Left lobe of liver (tissue), 2 donors: ENCODE measurements around the gene SPATS2L. TPM values are rescaled to one million over a fixed set of nuclear protein-coding genes. Genes with fewer than 3 reads are reported as not detected.

Experiments used
- ATAC-seq: fragments of 200-7000 bp; cut with Tn5 transposase; one replicate; pipeline ENCODE4 v1.9.1; 2020; ENCODE audit warnings: mild to moderate bottlenecking, moderate library complexity
- DNase-seq: peaks from one replicate; pipeline ENCODE4 v3.0.0-alpha.2; 2020; ENCODE audit warnings: low spot score
- total RNA-seq: library from RNA; stranded (reverse); gene quantifications from one replicate; pipeline ENCODE4 v1.2.1, GENCODE V29; 2021
- donor health status: DM: no; HTN: no; CAD: no; lungs with moderate emphysema.
- donor health status: DM: no; HTN: yes; CAD: no.

SPATS2L gene
- total RNA-seq, 1 donor from 2014 or later = 66.8 TPM

DNA sequence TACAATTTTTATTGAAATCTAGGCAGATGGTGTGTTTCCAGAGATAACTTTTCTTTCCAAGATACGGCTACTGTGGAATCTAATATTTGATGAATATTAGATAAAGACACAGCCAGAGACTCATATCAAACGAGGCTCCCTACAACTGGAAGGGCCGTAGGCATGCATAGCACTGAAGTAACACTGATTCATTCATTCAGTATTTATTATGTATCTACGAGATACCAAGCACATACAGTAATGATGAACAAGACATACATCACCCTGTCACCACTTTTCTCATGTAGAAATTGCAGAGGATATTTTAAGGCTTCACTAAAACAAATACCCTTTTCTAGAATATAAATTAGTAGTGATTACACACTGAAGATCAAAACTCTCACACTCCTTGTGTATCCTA, 128.9 kb downstream of the SPATS2L start:
- no peak for ATAC-seq
- DNase-seq = no peak

DNA sequence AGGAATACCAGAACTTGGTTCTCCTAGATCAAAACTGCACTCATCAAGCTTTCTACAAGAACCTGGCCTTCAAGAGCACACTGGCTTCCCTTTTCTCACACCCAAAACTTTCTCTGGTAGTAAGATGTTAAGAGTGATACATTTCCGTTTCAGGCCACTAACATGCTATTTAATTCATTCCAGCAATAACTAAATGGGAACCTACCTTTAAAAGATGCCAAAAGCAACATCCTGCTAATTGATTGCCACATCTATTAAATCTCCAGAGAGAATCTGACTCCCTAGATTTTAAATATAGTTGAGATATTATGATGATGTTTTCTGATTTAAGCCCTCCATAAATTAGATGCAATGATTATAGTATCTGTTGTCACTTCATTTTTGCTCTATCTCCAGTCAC, 131.8 kb downstream of the SPATS2L start:
- no peak for DNase-seq
- no peak for ATAC-seq

DNA sequence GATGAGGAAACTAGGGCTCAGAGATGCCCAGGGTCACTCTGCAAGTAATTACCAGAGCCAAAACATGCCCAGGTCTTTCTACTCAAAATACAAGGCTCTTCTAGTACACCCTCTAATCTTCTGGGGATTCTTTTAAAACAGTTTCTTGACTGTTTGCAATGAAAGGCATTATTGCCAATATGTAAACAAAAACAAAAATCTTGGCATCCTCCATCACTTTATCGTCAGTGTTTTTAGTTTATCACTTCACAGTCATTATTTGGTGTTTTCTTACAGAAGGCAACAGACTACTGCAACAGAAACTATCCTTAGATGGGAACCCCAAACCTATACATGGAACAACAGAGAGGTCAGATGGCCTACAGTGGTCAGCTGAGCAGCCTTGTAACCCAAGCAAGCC, 132.4 kb downstream of the SPATS2L start:
- no peak for ATAC-seq
- DNase-seq = no peak

DNA sequence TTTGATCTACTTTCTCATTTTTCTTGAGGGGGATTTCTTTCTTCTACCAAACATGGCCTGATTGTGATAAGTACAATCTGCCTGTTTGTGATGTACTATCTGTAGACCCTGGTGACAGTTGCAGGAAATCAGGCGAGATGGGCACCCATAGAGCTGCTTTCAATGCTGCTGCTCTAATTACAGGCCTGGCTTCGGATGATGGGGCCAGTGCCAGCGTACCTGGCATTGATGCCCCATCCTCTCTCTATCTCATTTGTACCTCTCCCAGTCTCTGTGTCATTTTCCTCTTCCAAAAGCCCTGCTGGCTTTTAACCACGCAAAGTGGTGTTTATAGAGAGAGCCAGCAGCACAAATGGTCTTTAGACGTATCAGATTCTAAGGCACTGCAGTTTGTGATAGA, 133.5 kb downstream of the SPATS2L start:
- no peak for DNase-seq
- no peak for ATAC-seq

DNA sequence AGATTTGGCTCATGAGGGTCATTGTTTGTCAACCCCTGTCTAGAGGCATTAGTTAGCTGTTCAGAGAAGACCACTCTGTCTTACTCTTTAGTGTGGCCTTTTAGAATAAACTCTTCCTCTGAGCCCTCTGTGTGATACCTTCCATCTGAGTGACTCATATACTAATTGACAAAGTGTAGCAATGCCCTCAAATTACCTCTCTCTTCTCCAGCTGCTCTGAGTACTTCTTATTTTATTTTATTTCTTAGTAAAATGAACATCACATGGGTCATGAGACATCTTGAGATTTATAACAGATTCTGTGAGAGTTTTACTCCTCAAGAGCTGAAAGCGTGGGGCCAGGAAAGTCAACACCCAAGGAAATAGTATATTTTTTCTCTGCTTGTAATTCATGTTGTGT, 136.0 kb downstream of the SPATS2L start:
- ATAC-seq = no peak
- no peak for DNase-seq

DNA sequence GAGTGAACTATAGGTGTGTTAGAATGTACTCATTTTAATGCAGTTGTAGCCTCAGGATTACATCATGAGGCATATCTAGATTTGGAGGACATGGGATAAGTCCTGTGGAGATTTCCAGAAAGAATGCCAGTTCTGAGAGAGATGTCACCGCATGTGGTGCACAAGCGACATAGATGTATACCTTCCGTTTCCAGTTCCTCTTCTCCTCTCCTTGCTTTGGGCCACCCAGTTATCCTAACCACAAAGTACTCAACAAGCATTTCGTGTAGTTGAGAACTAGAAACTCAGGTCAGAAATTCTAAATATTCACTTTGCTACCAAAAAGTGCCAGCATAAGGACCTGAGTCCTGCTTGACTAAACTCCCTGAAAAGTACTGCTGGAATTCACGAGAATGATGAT, 136.9 kb downstream of the SPATS2L start:
- DNase-seq (no peak), ATAC-seq (no peak)

DNA sequence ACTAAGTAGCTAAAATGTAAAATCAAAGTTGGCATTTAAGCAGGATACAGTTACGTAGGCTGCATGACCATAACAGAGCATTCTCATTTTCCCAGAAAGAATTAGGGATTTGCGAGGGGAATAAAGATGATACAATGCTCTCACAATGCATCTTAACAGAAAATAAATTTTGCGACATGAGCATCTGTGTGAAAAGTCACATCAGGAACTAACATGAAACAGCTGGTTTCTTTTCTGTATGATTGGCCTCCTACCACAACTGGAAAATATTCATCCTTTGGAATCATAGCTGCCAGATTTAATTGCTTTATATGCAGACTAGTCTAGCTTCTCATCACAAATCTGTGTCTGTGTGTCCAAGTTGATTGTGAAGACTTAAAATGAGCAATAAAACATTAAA, 137.4 kb downstream of the SPATS2L start:
- DNase-seq (no peak), ATAC-seq (no peak)

DNA sequence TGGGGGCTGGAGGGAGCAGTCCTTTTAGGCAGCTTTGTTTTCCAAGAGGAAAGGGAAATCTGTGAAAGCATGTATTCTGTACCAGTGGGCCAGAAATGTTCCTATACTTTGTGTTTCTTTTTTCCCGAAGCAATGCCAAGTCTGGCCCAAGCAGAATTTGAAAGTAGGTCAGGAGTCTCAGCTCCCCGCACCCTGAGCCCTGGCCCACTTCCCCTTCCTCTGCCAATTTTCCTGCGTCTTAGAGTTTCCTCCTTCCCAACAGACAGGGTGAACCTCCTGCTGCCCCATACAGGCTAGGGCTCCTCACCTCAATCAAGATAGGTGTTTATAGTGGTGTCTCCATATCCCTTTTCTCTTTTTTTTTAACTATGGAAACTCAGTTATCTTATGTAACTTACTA, 138.0 kb downstream of the SPATS2L start:
- ATAC-seq (peak; percentile 34), DNase-seq (no peak)

DNA sequence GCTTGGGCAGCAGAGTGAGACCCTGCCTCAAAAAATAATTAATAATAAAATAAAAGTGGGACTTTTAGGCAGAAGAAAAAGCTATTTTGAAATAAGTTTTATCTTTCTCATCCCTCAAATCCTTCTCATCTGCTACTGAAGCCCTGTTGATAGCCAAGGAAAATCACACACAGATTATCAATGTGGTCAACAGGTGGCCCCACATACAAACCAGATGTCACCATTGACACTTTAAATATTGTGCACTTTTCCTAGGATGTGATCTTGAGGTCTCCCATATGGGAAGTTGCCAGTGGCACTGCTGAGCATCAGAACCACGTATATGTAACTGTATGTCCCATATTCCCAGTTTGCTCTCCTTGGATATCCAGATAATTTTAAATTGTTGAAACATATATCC, 138.8 kb downstream of the SPATS2L start:
- DNase-seq = no peak

DNA sequence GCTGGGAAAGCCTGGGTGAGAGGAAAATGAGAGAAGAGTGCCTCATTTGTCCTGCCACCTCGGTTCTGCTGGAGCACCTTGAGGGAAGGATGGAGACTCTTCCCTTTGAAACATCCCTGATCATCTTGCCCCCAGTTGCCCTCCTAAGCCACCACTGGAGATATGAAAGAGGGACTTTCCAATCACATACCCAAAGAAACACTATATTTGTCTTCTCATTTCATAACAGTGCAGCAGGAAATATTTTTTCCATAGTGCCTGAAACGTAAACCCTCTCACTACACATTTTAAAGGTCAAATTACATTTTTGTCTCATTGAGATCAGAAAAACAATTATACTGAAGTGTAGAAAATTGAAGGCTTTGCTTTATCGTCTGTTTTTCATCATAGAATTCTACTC, 140.1 kb downstream of the SPATS2L start:
- ATAC-seq = no peak
- no peak for DNase-seq

More for the DNA sequence above, 138.8 kb downstream of the SPATS2L start:
- ATAC-seq = no peak

DNA sequence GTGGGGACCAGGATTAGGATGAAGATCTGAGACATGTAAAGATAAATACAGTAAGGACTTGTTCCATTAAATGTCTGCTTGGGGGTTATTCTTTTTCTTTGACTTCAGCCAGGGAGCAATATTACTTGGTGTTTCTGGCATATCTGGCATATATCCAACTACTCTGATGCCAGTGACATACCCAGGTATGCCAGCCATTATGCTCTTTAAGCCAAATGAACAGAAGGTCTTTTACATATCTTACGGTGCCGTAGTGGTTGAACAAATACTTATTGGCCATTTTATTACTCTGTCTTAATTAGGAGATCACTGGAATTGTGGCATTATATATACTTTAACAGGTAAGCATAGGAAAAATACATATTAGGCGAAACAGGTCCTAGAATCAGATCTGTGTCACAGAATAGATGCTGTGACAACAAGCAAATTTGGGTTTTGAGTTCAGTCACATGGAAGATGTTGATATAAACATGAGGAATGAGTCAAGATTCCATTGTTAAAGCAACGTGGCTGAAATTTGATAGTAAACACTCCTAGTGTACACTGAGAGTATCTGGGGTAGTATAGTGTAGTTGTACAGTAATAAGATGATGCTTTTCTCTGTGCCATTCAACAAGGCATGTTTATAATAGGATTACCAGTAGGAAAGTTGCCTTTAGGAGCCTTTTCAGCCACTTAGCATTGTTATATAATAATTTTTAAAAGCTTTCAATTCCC, 140.8 kb downstream of the SPATS2L start:
- ATAC-seq (no peak), DNase-seq (no peak)

DNA sequence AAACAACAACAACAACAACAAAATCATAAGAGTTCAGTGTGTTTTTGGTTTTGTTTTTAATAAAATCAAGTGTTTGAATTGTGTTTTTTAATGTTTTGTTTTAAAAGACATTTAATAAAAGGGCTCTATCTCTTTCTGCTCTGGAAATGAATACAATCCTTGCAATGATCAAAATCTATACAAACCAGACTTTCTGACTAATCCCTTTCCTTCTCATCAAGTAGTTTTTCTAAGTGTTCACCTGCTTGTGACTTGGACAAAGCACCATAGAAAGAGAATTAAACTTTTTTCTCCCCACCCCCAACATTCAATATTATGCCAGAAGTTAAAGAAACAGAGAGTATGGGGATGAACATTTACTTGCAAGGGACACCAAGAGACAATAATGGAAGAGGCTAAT, 142.0 kb downstream of the SPATS2L start:
- no peak for ATAC-seq

DNA sequence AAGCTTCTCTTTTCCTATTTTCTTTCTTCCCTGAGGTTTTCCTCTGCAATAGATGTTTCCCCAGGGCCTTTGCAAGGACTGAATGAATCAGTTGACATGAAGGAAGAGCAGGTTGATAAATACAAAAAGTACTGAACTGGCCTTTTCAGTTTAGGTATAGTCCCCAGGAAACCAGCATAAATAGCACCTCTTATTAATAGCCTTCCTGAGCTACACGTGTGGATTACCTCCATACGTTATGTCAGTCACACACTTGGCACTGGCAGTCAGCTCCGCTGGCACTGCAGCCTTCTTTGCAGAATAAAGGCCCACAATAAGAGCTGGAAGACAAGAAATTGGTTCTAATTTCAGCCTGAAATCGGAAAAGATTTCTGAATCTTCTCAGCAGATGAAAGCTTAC, 142.7 kb downstream of the SPATS2L start:
- ATAC-seq = no peak
- no peak for DNase-seq

More for the DNA sequence above, 142.0 kb downstream of the SPATS2L start:
- no peak for DNase-seq

DNA sequence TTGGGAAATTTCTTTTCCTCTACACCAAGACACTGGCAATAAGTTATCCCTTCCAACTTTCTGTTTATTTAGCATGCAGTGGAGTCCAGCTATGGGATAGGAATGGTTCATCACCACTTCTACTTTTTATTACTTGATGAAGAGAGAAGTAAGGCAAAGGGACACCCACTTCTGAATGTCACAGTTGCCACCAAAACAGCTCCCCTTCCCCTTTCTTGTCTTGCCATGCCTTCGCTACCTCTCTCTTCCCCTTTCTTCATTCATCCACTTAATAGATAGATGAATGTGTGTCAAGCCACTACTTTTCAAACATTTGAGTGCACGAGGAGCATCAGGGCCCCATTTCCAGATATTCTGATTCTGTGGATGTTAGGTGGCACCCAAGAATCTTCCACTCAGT, 143.8 kb downstream of the SPATS2L start:
- DNase-seq (no peak), ATAC-seq (no peak)

DNA sequence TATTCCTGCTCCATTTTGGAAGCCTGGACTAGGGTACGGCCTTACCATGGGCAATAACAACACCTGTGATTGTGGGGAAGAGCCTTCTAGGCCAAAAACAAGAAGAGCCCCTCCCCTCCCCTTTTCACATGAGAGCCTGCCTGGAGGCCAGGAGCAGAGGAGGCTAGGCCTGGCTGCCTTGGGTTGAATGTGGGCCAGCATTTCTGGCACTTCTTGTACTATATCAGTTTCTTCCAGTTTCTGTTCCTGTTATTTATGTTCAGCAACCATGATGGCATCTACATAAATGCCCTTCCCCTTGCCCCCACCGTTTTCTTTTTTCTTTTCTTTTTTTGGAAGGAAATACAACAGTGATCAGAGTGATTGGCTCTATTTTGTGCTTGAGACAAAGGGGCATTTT, 145.0 kb downstream of the SPATS2L start:
- DNase-seq (no peak), ATAC-seq (no peak)

DNA sequence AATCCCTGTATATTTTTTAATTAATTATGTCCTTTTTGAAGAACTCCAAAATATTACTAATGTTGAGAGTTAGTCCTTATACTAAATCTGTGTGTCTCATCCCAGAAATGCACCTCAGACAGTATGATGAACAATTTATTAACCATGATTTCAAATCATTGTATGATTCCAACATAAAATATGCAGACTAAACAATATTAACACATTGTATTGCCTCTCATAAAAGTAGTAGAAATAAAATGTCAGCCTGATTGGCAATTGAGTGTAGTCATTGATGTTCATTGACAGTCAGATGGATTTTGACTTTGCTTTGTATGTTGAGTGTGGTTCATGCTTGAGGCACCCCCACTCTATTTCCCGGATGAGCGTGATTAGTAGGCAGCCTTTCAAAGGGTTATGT, 145.9 kb downstream of the SPATS2L start:
- DNase-seq = no peak
- ATAC-seq = no peak

DNA sequence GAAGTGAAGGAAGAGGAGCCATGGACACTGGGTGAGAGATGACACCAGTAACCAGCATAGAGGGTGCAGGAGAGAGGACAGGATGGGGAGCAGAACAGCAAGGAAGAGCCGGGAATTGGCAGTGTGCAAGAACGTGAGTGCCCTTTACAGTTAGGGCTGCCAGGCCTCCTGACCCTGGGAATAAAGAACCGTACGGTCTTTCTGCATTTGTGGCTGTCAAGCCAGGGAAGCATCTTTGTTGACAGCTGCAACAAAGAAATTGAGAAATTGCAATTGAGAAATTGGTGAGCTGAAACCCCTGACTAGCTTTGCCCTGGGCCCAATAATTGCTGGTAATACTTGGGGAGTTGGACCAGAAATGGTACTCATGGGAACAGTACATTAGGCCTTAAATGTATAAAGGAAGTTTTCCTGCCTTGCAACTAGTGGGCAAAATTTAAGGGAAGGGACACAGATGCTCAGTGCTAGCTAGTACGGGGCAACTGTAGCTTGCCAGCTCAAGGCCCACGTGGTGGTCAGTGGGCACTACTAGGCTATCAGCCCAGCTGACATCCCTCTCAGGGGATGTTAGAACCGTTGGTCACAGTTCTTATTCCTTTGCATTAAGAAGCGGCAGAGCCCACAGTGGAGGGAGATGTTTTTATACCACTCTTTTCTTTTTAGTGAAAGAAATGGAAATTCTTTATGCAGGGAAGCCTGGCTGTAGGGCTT, 146.8 kb downstream of the SPATS2L start:
- ATAC-seq (no peak), DNase-seq (no peak)

DNA sequence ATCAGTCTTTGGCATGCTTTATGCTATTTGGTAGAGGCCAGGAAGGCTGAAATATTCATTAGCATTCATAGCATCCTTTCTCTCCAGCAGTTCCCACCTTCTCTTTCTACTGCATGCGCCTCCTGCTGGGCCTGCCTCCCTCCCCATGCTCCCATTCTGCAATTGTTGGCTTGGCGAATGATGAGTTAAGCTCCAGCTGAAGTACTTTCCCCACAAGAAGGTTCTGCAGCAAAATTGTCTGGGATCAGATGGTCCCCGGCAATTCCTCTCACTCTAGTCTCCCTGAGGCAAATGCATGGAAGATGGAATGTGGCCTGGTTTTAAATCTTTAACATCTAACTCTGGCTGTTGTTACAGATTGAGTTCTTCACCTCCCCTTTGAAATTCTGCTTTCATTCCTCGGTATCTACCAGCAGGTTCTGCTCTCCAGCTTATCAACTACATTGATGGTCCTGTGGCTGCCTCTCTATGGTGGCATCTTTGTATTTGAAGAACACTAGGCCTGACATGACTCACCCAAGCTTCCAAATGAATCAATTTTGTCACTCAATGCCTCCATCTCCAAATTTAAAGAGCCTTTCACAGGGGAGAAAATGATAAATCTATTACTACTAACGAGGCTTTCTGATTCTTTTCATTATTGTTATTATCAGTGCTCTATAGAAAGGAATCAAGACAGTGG, 147.5 kb downstream of the SPATS2L start:
- ATAC-seq = no peak
- DNase-seq = no peak

DNA sequence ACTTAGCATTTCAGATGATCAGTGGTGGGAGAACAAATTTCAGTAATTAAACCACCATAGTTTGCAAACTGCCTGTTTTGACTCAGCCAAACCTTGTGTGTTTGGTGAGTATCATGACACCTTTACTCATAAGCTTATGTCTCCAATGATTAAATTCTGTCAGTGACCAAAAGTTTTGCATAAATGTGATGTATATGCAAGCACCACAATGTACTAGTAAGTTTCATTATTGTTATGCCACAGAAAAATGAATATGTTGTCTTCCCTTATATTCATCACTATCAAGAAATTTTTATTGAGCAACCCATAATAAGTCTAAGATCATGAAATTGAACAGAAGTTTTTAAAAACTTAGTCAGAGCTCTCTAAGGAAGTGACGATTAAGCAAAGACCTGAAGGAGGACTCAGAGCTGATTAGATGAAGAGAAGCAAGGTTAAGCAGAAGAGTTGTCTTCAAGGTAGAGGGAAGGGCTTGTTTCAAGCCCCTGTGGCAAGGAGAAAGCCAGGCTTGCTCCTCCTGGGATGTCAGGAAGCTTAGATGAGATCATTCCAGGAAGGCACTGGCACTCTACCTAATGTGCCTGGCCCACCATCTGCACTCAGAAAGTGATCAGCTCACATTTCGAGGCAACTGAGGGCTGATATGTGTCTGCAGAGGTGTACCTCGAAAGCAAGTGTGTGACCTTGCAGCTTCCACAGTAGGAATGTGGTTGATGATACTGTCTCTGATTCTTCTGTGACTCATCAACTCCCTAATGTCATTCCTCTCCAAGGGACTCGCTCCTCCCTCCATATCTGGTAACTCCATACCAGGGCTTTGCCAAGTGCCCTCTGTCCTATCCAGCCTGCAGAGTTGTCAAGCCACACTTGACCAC, 148.7 kb downstream of the SPATS2L start:
- ATAC-seq (peak; percentile 82), DNase-seq (no peak)

DNA sequence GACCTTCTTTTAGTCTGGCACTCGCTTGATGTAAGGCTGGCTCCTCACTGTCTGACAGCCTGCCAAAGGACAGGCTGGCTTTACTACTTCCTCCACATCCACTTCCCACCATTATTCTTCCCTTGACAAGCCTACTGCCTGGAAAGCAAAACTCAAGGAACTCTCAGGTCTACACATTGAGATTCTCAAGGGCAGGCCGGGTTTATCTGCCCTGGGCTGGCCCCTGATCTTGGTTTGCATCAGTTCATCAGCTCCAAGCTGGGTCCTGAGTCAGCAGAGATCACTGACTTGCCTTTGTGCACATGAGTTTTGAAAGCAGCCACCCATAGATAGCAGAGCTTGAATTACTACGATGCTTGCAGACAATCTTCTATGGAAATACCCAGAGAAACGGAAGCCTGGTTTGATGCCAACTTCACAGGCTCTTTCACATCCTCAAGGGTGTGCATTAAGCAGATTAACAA, 149.5 kb downstream of the SPATS2L start:
- DNase-seq (no peak), ATAC-seq (peak; percentile 37)

DNA sequence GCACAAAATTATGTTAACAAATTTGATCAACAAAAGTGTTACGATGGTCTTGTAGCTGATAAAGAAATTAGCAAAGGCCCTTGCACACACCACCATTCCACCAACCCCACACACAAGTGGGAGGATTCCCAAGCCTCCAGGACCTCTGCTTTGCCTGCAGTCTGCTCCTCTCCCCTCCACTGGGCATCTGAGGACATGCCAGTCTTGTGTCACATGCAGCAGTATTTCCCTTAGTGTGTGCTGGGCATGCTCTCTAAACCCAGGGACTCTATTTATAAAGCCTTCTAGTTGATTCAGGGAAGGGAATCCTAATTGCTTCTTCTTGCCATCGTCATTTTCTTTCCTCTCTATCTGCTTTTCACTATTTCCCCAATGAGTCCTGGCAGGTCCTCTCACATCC, 150.1 kb downstream of the SPATS2L start:
- DNase-seq = no peak
- ATAC-seq = no peak
